Esophagus muscularis mucosa (tissue), 3 donors: Measurements from ENCODE around the gene ZC3H15.

Experiments
- CTCF ChIP-seq, 3 experiments: fragments of 200-600 bp in 2 of 3; fragments of 450-650 bp in 1 of 3; sonication (generic) in 2 of 3; IDR thresholded peaks; one replicate each; pipeline ENCODE4 v1.5.1; 2017 to 2019; ENCODE audit warnings: antibody characterized with exemption in 3 of 3, mild to moderate bottlenecking in 2 of 3, moderate library complexity in 1 of 3
- POLR2A ChIP-seq: fragments of 450-650 bp; IDR thresholded peaks from one replicate; pipeline ENCODE4 v1.6.1; 2017; ENCODE audit warnings: antibody characterized with exemption, moderate library complexity, mild to moderate bottlenecking, low read depth
- POLR2AphosphoS5 ChIP-seq, 2 donors: sonication (generic); formaldehyde crosslinking; IDR thresholded peaks; one replicate each; pipeline ENCODE4 v1.6.1; 2017; ENCODE audit warnings: antibody characterized with exemption in 2 of 2

- no peak for TF ChIP-seq CTCF (IDR thresholded peaks at IDR 0.05)
- no peak for TF ChIP-seq POLR2A
- no peak for TF ChIP-seq POLR2AphosphoS5 (IDR thresholded peaks at IDR 0.05)
Observed at GRCh38 chr2:186533717-186534116, 47.7 kb downstream of the ZC3H15 start.
